GM19452 (cell line): ENCODE results near the gene FHOD1.

Source experiments
- ATAC-seq: cut with Tn5 transposase; IDR thresholded peaks from one replicate; pipeline ENCODE4 v1.9.1; 2021; ENCODE audit not compliant: unreplicated experiment

Gene FHOD1

DNA sequence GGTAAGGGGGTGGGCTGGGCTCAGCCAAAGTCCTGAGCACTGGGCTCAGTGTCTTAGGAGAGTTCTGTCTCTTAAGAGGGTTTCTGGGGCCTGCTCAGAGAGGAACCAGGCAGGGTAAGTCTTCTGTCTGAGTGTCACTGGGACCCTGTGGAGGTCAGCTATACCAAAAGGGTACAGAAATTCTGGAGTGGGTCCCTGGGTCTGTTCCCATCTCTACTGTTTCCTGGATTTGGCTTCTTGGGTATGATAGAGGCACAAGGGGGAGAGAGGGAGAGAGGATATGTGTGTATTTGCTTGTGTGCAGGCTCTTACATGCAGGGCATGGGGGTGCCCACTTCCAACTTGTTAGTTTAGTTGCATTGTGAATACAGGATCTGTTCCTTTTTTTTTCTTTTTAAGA is 53.7 kb downstream of the FHOD1 start:
- no peak for ATAC-seq

DNA sequence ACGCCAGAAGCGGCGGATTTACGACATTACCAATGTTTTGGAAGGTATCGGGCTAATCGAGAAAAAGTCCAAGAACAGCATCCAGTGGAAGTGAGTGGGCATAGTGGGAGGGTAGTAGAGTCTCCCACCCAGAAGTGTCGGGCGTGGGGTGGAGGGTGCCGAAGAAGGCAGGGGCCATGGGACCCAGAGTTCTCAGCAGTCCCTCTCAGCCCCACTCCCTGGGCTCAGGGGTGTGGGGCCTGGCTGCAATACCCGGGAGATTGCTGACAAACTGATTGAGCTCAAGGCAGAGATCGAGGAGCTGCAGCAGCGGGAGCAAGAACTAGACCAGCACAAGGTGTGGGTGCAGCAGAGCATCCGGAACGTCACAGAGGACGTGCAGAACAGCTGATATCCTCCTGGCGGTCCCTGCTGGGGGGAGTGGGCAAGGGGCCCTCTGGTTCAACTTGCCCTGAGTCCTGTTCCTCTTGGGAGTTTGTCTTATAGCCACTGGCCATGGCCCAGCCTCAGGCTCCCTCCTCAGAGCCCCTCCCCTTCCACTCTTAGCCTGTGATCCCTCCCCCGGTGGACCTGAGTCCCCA is 54.4 kb downstream of the FHOD1 start:
- ATAC-seq: peak; percentile 1

DNA sequence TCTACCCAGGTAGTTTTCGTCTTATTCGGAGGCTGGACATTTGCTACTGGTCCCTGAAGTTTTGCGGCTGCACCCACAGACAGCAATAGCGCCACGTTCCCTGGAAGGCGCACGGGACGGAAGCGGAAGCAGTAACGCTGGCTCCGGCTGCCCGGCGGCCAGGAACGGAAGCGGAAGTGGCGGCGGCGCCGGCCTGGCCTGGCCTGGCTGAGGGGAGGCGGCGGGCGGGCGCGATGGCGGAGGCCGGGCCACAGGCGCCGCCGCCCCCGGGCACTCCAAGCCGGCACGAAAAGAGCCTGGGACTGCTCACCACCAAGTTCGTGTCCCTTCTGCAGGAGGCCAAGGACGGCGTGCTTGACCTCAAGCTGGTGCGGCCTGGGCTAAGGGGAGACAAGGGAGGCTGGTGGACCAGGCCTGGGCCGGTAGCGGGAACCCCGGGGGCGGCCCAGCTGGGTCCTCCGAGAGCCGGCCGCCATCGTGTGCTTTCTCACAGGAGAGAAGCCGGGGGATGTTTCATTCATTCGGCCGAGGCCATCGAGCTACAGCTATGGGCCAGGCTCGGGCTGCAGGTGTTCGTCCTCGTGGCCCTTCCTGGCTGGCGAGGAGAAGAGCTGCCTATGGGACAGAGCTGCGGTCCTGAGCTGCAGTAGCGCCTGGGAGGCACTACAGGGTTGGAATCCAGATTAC is 55.1 kb downstream of the FHOD1 start, which contains the start of gene E2F4:
E2F4 (plus strand) TSS at position 161 of the 687 bp plus-strand sequence; CDS start at position 234, 73 bp downstream.
- peak; percentile 82 for ATAC-seq

- ATAC-seq: no peak
These were observed 55.8 kb downstream of the FHOD1 start for GRCh38 chr16:67191411-67191994.

DNA sequence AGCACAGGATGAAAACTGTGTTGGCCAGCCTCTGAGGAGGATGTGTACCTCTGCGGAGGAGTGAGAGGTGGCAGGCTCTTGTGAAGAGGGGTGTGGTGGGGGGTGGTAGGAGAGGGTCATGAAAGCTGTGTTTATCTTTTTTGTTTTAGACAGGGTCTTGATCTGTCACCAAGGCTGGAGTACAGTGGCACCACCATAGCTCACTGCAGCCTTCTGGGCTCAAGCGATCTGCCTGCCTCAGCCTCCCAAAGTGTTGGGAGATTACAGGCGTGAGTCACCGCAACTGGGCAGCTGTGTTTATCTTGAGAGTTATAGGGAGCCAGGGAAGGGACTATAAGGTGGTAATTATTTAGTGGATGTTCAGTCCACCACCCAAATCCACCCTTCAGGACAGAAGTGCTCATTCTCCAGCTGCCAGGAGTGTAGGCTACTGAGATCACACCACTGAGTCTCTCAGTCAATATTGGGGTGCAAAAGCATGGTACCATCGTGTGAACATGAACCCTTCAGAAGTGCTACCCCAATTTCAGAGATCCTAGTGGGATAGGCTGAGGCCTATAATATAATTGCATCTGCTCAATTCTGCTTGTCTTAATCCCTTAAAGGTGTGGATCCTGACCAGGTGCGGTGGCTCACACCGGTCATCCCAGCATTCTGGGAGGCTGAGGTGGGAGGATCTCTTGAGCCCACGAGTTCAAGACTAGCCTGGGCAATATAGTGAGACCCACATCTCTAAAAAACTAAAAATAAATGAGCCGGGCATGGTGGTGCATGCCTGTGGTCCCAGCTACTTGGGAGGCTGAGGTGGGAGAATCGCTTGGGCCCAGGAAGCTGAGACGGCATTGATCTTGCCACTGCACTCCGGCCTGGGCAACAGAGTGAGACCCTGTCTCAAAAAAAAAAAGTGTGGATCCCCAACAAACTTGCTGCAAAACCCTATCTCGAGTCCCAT is 56.6 kb downstream of the FHOD1 start:
- ATAC-seq: no peak

DNA sequence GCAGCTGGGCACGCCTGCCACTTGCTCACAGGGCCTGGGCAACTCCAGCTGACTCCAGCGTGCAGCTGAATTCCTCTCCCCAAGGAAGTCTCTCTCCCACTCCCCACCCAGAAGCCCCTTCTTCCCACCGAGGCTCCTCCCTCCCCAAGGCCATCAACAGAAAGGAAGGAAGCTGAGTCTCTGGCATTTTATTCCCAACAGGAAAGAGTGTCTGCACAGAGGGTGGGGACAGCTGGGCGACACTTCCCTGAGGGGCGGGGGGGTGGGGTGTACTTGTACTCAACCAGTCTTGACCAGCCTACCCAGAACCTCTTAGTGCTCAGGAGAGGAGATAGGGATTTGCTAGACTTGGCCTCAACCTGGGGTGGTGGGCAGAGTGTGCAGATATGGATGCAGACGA is 57.2 kb downstream of the FHOD1 start, which contains the start of gene EXOC3L1:
EXOC3L1 (minus strand) TSS at position 96 of the 400 bp plus-strand sequence. CDS start 460 bp downstream, outside the sequence.
- no peak for ATAC-seq

DNA sequence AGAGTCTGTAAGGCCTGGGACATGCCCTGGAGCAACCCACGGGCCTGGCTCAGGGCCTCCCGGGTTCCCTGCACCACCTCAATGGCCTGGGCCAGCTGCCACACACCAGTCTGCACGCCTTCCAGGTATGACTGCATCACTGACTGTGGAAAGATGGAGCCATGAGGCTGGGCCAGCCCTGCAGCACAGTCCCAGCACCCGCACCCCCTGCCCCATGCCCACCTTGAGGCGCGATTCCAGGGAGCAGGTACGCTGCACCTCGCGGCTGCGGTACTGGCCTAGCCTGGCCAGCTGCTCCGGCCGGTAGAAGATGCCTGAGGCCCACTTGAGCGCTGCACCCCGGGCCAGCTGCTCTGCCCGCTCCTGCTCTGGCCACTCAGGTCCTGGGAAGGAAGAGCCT is 58.5 kb downstream of the FHOD1 start:
- ATAC-seq: no peak

GRCh38 chr16:67188323-67188722 is 59.0 kb downstream of the FHOD1 start:
- ATAC-seq: no peak

- no peak for ATAC-seq
These were observed 59.9 kb downstream of the FHOD1 start for GRCh38 chr16:67187175-67187890.

- no peak for ATAC-seq
These were observed 60.7 kb downstream of the FHOD1 start for GRCh38 chr16:67186550-67186950.

DNA sequence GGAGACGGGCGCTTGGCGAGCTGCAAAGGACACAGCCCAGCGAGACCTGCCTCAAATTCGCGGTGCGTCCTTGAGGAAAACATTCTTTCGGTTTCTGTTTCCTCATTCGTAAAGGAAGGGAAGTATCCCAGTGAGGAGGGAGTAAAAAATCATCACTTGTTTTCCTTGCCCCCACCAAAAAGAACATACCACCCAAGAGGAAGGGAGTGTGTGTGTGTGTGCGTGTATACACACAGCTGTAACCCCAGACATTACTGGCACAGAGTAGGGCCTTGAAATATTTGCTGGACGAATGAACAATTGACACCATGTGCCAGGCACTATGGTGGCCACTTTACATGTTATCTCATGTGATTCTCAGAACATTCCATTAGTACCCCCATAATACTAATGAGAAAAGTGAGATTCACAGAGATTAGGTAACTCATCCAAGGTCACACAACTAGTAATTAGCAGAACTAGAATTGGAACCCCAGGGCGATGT is 61.6 kb downstream of the FHOD1 start:
- ATAC-seq: no peak

- ATAC-seq: no peak
These were observed 62.2 kb downstream of the FHOD1 start for GRCh38 chr16:67184995-67185650.

DNA sequence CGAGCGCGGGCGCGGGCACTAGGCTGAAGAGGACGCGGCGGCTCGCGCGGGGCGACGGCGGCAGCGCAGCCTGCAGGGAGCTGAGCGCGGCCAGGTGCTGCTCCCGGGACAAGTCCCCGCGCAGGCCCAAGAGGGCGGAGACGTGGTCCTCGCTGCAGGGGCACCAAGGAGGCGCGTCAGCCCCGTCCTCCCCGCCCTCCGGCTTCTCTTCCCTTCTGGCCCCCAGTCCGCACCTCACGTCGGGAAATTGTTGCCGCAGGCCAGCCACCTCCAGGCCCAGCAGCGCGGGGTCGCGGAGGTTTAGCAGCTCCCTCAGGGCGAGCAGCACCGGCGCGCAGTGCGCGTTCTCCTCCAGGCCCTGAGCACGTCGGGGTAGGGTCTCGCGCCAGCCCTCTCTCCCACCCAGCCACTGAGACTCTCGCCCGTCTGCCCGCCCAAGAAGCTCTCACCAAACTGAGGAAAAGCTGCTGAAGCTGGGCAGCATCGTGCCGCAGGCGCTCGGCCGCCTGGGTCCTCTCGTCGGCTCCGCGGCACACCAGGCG is 62.8 kb downstream of the FHOD1 start:
- ATAC-seq: peak; percentile 10

- ATAC-seq: peak; percentile 90
These were observed 63.4 kb downstream of the FHOD1 start, which contains the start of gene MATCAP1 for GRCh38 chr16:67183627-67184452. MATCAP1 (minus strand) TSS chr16:67183963; CDS start chr16:67180610, 3,353 bp downstream.

DNA sequence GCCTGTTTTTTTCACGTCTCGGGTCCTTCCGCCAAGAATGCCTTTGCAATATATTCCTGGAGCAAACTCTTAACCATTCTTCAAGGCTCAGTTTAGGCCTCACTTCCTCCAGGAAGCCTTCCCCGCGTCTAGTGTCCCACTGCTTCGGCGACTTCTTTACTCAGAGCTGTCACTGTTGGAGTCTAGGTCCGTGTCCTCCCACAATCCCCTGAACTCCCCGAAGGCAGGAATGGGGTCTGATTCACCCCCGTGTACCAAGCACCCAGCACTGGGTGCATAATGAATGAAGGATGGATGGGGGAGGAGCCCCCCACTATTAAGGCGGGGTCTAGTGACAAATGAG is 64.0 kb downstream of the FHOD1 start:
- no peak for ATAC-seq

DNA sequence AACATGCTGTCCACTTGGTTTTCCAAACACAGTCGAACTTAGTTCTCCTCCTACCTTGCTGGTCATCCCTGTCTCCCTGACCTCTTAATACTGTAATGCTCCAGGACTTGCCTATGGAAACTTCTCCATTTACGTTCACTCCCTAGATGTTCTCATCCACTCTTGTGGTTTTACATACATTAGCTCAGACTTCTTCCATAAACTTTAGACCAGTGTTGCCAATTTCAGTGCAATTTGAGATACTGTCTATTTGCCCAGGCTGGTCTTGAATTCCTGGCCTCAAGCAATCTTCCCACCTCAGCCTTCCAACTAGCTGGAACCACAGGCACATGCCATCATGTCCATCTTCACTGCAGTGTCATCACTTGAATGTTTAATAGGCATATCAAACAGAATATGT is 65.0 kb downstream of the FHOD1 start:
- ATAC-seq: no peak

DNA sequence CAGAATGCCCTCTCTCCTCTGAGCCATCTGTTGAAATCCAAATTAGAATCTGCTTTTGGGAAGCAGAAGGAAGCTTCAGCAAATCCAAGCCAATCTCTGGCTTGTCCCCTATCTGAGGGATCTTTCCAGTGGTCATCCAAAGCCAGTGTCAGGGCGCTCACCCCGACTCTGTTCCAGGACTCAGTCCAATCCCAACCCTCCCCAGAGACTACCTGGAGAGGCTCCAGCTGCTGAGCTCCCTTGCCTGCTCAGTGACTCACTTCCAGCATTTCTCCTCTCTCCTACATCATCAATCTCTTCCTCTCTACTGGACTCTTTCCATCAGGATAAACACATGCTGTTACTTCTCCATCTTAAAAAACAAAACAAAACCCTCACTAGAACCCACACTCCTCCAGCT is 65.9 kb downstream of the FHOD1 start:
- no peak for ATAC-seq

DNA sequence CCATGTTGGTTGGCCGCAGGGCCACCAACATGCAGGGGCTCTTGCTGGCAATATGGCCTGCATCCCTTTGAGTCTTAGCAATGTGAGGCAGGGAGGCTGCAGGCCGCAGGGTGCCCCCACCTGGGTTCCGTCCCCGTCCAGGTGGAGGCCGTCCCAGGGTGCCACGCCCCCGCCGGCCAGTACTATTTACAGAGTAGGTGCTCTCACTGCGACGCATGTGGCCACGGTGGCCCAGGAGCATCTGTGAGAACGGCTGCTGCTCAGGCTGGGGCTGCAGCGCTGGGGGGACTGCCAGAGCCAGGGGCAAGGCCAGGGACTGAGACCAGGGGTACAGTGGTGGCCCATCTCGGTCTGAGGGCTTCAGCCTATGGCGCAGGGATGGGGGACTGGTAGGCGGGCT is 67.1 kb downstream of the FHOD1 start:
- ATAC-seq: no peak
